HepG2 (cell line): Measurements from ENCODE around the gene G6PD. TPM values are rescaled to one million over a fixed set of nuclear protein-coding genes. Genes with fewer than 3 reads are reported as not detected.

ENCODE experiments used
- AGO2 ChIP-seq: fragments of 200-400 bp; formaldehyde crosslinking; optimal IDR thresholded peaks from 2 replicates; pipeline ENCODE3; 2017; ENCODE audit warnings: mild to moderate bottlenecking, low read depth, low read length, moderate library complexity
- ARID5B ChIP-seq: IDR thresholded peaks from 2 replicates; pipeline ENCODE4 v1.4.0; 2020; ENCODE audit warnings: mild to moderate bottlenecking, missing genetic modification reagents
- DMAP1 ChIP-seq: IDR thresholded peaks from 2 replicates; pipeline ENCODE4 v1.6.1; 2016
- E2F5 ChIP-seq: sonication (generic); formaldehyde crosslinking; conservative IDR thresholded peaks from 2 replicates; pipeline ENCODE4 v1.4.0; 2020; ENCODE audit warnings: missing genetic modification reagents
- MBNL3 ChIP-seq: fragments of 250-450 bp; sonication (Bioruptor Pico); conservative IDR thresholded peaks from 2 replicates; pipeline ENCODE4 v1.8.0; 2022; ENCODE audit warnings: mild to moderate bottlenecking, inconsistent platforms
- NCOR1 ChIP-seq: fragments of 200-600 bp; sonication (generic); IDR thresholded peaks from 2 replicates; pipeline ENCODE4 v1.7.0; 2017; ENCODE audit warnings: antibody characterized with exemption, low read length, borderline replicate concordance
- NFE2L1 ChIP-seq: sonication (generic); formaldehyde crosslinking; IDR thresholded peaks from 2 replicates; pipeline ENCODE4 v1.4.0; 2020; ENCODE audit warnings: missing genetic modification reagents, mild to moderate bottlenecking, borderline replicate concordance
- PTBP1 ChIP-seq: fragments of 200-400 bp; formaldehyde crosslinking; IDR thresholded peaks from 2 replicates; pipeline ENCODE4 v1.6.1; 2018; ENCODE audit warnings: low read length, low read depth; ENCODE audit not compliant: poor library complexity, severe bottlenecking
- RARG ChIP-seq: sonication (generic); formaldehyde crosslinking; IDR thresholded peaks from 2 replicates; pipeline ENCODE4 v1.4.0; 2020; ENCODE audit warnings: low read depth, mild to moderate bottlenecking, missing genetic modification reagents
- SAP130 ChIP-seq: IDR thresholded peaks from 2 replicates; pipeline ENCODE4 v1.6.1; 2016; ENCODE audit warnings: low read depth
- SKIL ChIP-seq: sonication (generic); formaldehyde crosslinking; IDR thresholded peaks from 2 replicates; pipeline ENCODE4 v1.8.0; 2022; ENCODE audit warnings: missing genetic modification reagents, mild to moderate bottlenecking, moderate library complexity, borderline replicate concordance
- ZNF281 ChIP-seq: sonication (generic); formaldehyde crosslinking; IDR thresholded peaks from 2 replicates; pipeline ENCODE4 v1.4.0; 2020; ENCODE audit warnings: missing genetic modification reagents, borderline replicate concordance
- ZNF326 ChIP-seq: sonication (generic); formaldehyde crosslinking; IDR thresholded peaks from 2 replicates; pipeline ENCODE4 v1.4.0; 2020; ENCODE audit warnings: missing genetic modification reagents, borderline replicate concordance
- ZNF607 ChIP-seq: sonication (generic); formaldehyde crosslinking; IDR thresholded peaks from 2 replicates; pipeline ENCODE4 v1.5.1; 2020; ENCODE audit warnings: missing genetic modification reagents, mild to moderate bottlenecking, borderline replicate concordance
- polyA plus RNA-seq, 8 experiments: library from polyadenylated mRNA; depleted of rRNA in 3 of 8; stranded (reverse) in 7 of 8; unstranded in 1 of 8; fragments of >200 nt; fragmentation: Illumina TruSeq in 4 of 8; extraction: Trizol in 4 of 8; gene quantifications; 2 replicates each; pipeline versions ENCODE4 v1.2.1 to v1.2.3, GENCODE V29; 2011 to 2016; ENCODE audit warnings: low read depth in 4 of 8, missing spikeins in 1 of 8, mixed read lengths in 1 of 8; ENCODE audit not compliant: insufficient read depth in 1 of 8
- total RNA-seq, 5 experiments: library from RNA; depleted of rRNA; stranded (reverse); fragments of >200 nt; fragmentation: Illumina TruSeq; extraction: Trizol; gene quantifications; 2 replicates each; pipeline ENCODE4 v1.2.3, GENCODE V29; 2016; ENCODE audit warnings: low read depth in 1 of 5

The G6PD gene
- total and polyA plus RNA-seq, 2 of the 13 experiments (the other 11 are each of a cell fraction or from before 2014, with no cell fraction given): 18.8 to 28.8 TPM

GRCh38 chrX:154547245-154548027 is 790 bp upstream of the G6PD start, which contains the start of gene IKBKG (continued):
- TF ChIP-seq E2F5 (CRISPR knock-in tag) (no peak), NFE2L1 (no peak), RARG (no peak), SAP130 (CRISPR knock-in tag) (peak; percentile 78), MBNL3 (no peak), AGO2 (peak; percentile 99), PTBP1 (peak; percentile 51), ZNF326 (CRISPR knock-in tag) (no peak), DMAP1 (CRISPR knock-in tag) (peak; percentile 39; the same call in 1 of the 2 replicates), ARID5B (CRISPR knock-in tag) (no peak), ZNF281 (CRISPR knock-in tag) (no peak), SKIL (no peak), NCOR1 (no peak), ZNF607 (CRISPR knock-in tag) (no peak)
